Vagina (tissue), 2 donors: ENCODE measurements around the gene CCDC141.

Source experiments
- CTCF ChIP-seq, 3 experiments: fragments of 450-650 bp in 2 of 3; fragments of 200-600 bp in 1 of 3; sonication (generic) in 1 of 3; IDR thresholded peaks; one replicate each; pipeline ENCODE4 v1.5.1; 2017 to 2019; ENCODE audit warnings: antibody characterized with exemption in 3 of 3, mild to moderate bottlenecking in 2 of 3, moderate library complexity in 2 of 3
- POLR2A ChIP-seq, 2 donors: fragments of 450-650 bp; IDR thresholded peaks; one replicate each; pipeline ENCODE4 v1.6.1; 2017; ENCODE audit warnings: antibody characterized with exemption in 2 of 2, mild to moderate bottlenecking in 2 of 2, moderate library complexity in 2 of 2

GRCh38 chr2:178810422-178810821 lies 239.5 kb downstream of the CCDC141 start:
- no peak for TF ChIP-seq POLR2A (IDR thresholded peaks at IDR 0.05)
- TF ChIP-seq CTCF (IDR thresholded peaks at IDR 0.05): no peak
